K562 treated with DMSO at 1 percent for 4 hours (cell line): Measurements from ENCODE around the gene OR8B12. TPM values are rescaled to one million over a fixed set of nuclear protein-coding genes. Genes with fewer than 3 reads are reported as not detected.

ENCODE experiments used
- total RNA-seq: library from RNA; unstranded; fragments of 300-600 nt; gene quantifications from 2 replicates; pipeline ENCODE4 v1.2.3, GENCODE V29; 2022; ENCODE audit not compliant: insufficient read depth

Gene OR8B12, protein sequence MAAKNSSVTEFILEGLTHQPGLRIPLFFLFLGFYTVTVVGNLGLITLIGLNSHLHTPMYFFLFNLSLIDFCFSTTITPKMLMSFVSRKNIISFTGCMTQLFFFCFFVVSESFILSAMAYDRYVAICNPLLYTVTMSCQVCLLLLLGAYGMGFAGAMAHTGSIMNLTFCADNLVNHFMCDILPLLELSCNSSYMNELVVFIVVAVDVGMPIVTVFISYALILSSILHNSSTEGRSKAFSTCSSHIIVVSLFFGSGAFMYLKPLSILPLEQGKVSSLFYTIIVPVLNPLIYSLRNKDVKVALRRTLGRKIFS
- not detected in 2 replicates for total RNA-seq

DNA sequence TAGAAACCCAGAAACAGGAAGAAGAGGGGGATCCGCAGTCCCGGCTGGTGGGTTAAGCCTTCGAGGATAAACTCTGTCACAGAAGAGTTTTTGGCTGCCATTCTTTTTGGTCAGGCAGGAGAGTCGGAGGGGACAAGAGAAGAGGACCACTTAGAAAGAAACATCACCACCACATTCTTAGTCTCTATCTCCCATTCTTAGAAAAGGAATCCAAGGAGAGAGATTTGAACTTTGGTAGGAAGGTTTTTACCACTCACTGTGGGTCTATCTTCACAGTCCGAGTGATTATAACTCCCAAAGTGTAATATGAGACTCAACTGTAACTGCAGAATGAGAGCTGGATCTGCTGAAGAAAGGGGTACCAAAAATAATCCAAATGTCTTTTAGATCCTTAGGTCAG is at the start of gene OR8B12:
Gene OR8B12 (minus strand): TSS at position 101 of the 400 bp plus-strand sequence. CDS start 0 bp downstream, at position 101.

DNA sequence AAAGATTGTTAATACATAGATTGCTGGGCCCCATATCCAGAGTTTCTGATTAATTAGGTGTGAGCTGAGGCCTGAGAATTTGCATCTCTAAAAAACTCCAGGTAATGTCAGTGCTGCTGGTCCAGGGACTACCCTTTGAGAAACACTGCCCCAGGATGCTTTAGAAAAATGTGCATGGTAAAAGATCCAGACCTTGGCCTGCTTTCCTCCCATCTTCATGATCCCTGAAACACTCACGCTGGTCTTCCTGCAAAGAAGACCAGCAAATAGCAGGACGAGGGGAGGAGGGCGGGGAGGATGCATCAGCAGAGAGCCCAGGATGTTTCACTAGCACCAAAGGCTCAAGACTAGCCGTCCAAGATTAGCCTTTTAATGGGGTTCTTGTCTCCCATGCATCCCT is 26.2 kb upstream of the OR8B12 start, which contains the start of gene OR8A1:
Gene OR8A1 (plus strand): TSS at position 301 of the 400 bp plus-strand sequence. CDS start 123 bp downstream, outside the sequence.

Other genes with a start within 250 kb of the OR8B12 start
- gene OR8D1, start 229.7 kb downstream of the OR8B12 start, total RNA-seq, result 0.06 TPM in 1 of 2 replicates, not detected in the other
- not detected in 2 replicates for gene OR8D2, start 223.5 kb downstream of the OR8B12 start, total RNA-seq
- not detected in 2 replicates for gene OR8B2, start 159.2 kb downstream of the OR8B12 start, total RNA-seq
- not detected in 2 replicates for gene OR8B3, start 144.6 kb downstream of the OR8B12 start, total RNA-seq
- not detected in 2 replicates for gene OR8B4, start 118.8 kb downstream of the OR8B12 start, total RNA-seq
- not detected in 2 replicates for gene OR8B8, start 98.0 kb downstream of the OR8B12 start, total RNA-seq
- gene OR8A1, start 26.3 kb upstream of the OR8B12 start, total RNA-seq, result 0.20 and 0.85 TPM in 2 replicates
- 1.1 and 1.2 TPM in 2 replicates for gene PANX3, start 67.8 kb upstream of the OR8B12 start, total RNA-seq
- 27.6 and 32.3 TPM in 2 replicates for gene TBRG1, start 79.2 kb upstream of the OR8B12 start, total RNA-seq
- gene SIAE, start 130.1 kb upstream of the OR8B12 start, total RNA-seq, result 1.1 and 2.1 TPM in 2 replicates
- 7.8 and 10.6 TPM in 2 replicates for gene SPA17, start 130.2 kb upstream of the OR8B12 start, total RNA-seq
- 5.4 and 8.4 TPM in 2 replicates for gene NRGN, start 196.3 kb upstream of the OR8B12 start, total RNA-seq
- not detected in 2 replicates for gene VSIG2, start 208.6 kb upstream of the OR8B12 start, total RNA-seq
- gene ESAM, start 218.6 kb upstream of the OR8B12 start, total RNA-seq, result 1.4 and 1.9 TPM in 2 replicates